ENCODE measurements around the gene TNP1. TPM values are rescaled to one million over a fixed set of nuclear protein-coding genes. Genes with fewer than 3 reads are reported as not detected.

TNP1 gene
- polyA plus RNA-seq, 1 of the 3 experiments (the other 2 are of a cell fraction) = not detected

DNA sequence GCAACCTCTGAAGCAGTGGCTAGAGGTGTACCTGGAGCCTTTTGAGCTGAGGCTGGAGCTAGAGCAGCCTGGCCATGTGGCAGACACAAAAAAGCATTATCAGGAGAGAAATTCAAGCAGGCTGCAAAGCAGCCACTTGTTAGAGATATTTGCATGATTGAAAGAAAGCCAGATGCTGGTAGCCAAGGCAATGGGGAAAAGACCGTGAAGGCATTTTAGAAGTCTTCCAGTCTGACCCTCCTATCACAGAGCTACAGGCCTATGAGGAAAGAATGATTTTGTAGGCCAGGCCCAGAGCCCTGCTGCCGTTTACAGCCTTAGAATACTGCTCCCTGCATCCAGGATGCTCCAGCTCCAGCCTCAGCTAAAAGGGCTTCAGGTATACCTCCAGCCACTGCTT lies 41.4 kb upstream of the TNP1 start:
- no peak overlapping the region for H2AFZ ChIP-seq (ENCODE audit: low read depth)
- no peaks in the 10 kb centered on the region for H4K20me1 ChIP-seq (ENCODE audit: insufficient read depth)
- H3F3A ChIP-seq (replicated peaks; ENCODE audit: insufficient read depth) = no peaks in the 10 kb centered on the region
- no peak overlapping the region for H3K27ac ChIP-seq (ENCODE audit: low read depth in 2 of 2, low read length in 1 of 2)
- no peak overlapping the region for H3K4me3 ChIP-seq (ENCODE audit: low read depth in 2 of 2, low read length in 1 of 2)
- POLR2A ChIA-PET = no interaction called here
- H3K9me2 ChIP-seq = no peaks in the 10 kb centered on the region
- 28% methylated on average over 2 of the region's 2 CpGs for WGBS (ENCODE audit: low lambda C conversion rate)
- H3K79me2 ChIP-seq (ENCODE audit: insufficient read depth) = no peaks in the 10 kb centered on the region
- H3K4me2 ChIP-seq = no peak overlapping the region
- no peaks in the 10 kb centered on the region for H3K27me3 ChIP-seq (ENCODE audit: insufficient read depth)
- no peak for DNase-seq
- H3K4me1 ChIP-seq (ENCODE audit: control insufficient read depth in 1 of 2, insufficient read depth in 2 of 2, low read depth in 1 of 2, low read length in 1 of 2) = no peaks in the 10 kb centered on the region; a peak in 1 of 4 replicates
- H3K9me3 ChIP-seq = no peaks in the 10 kb centered on the region
- TF ChIP-seq, protein P1, sequence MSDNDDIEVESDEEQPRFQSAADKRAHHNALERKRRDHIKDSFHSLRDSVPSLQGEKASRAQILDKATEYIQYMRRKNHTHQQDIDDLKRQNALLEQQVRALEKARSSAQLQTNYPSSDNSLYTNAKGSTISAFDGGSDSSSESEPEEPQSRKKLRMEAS (IDR thresholded peaks at IDR 0.05; ENCODE audit: low read depth) = no peak
- no peak for TF ChIP-seq GATA2 (CRISPR knock-in tag; IDR thresholded peaks at IDR 0.05)
- CTCF ChIA-PET = interaction anchor here (1.3 to 1.8 kb wide), 2 partner anchors 11 to 24 kb away, joined by 3 to 5 read pairs; no protein-coding TSS in a partner anchor
- no peak overlapping the region for H3K9ac ChIP-seq
- no peaks in the 10 kb centered on the region for H3K36me3 ChIP-seq (replicated peaks in 1 of 2; ENCODE audit: control insufficient read depth in 1 of 2, insufficient read depth in 2 of 2, low read length in 1 of 2)

DNA sequence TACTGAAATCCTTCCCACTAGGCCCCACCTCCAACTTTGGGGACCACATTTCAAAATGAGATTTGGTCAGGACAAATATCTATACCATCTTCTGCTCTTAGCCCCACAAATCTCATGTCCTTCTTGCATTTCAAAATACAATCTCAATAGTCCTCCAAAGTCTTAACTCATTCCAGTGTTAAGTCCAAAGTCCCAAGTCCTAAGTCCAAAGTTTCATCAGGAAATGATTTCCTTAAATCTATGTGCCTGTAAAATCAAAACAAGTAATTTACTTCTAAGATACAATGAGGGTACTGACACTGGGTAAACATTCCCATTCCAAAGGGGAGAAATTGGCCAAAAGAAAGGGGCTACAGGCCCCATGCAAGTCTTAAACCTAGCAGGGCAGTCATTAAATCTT lies 40.5 kb upstream of the TNP1 start:
- H3K9me3 ChIP-seq = no peaks in the 10 kb centered on the region
- H3F3A ChIP-seq (replicated peaks; ENCODE audit: insufficient read depth) = no peaks in the 10 kb centered on the region
- no peak overlapping the region for H3K4me2 ChIP-seq
- H2AFZ ChIP-seq (ENCODE audit: low read depth) = no peak overlapping the region
- H3K9me2 ChIP-seq = no peaks in the 10 kb centered on the region
- H3K4me1 ChIP-seq (ENCODE audit: control insufficient read depth in 1 of 2, insufficient read depth in 2 of 2, low read depth in 1 of 2, low read length in 1 of 2) = no peaks in the 10 kb centered on the region; a peak in 1 of 4 replicates
- ChIA-PET POLR2A (no interaction called here), CTCF (interaction anchor here (1.8 kb wide), 1 partner anchor 10 kb away, joined by 5 read pairs; no protein-coding TSS in a partner anchor)
- no peaks in the 10 kb centered on the region for H3K27me3 ChIP-seq (ENCODE audit: insufficient read depth)
- H3K36me3 ChIP-seq (replicated peaks in 1 of 2; ENCODE audit: control insufficient read depth in 1 of 2, insufficient read depth in 2 of 2, low read length in 1 of 2) = no peaks in the 10 kb centered on the region
- DNase-seq = no peak
- no peak overlapping the region for H3K9ac ChIP-seq
- H4K20me1 ChIP-seq (ENCODE audit: insufficient read depth) = no peaks in the 10 kb centered on the region
- no peaks in the 10 kb centered on the region for H3K79me2 ChIP-seq (ENCODE audit: insufficient read depth)
- H3K27ac ChIP-seq (ENCODE audit: low read depth in 2 of 2, low read length in 1 of 2) = no peak overlapping the region
- TF ChIP-seq SMC3 (IDR thresholded peaks at IDR 0.05; ENCODE audit: low read depth, low read length) = no peak
- TF ChIP-seq NRF1 (IDR thresholded peaks at IDR 0.05; ENCODE audit: low read depth, low read length) = no peak
- TF ChIP-seq FOXM1 (IDR thresholded peaks at IDR 0.05; ENCODE audit: low read depth) = no peak
- TF ChIP-seq JUND (IDR thresholded peaks at IDR 0.05) = no peak
- TF ChIP-seq TAF1 (IDR thresholded peaks at IDR 0.05; ENCODE audit: borderline replicate concordance, low read depth, low read length) = no peak
- TF ChIP-seq FOSL2 (IDR thresholded peaks at IDR 0.05; ENCODE audit: borderline replicate concordance, low read depth) = no peak
- TF ChIP-seq SIN3A (IDR thresholded peaks at IDR 0.05; ENCODE audit: borderline replicate concordance, low read depth, low read length) = no peak
- TF ChIP-seq MEF2A (IDR thresholded peaks at IDR 0.05; ENCODE audit: borderline replicate concordance, low read depth) = no peak
- no peak for TF ChIP-seq TCF12 (IDR thresholded peaks at IDR 0.05)
- TF ChIP-seq NFIC (IDR thresholded peaks at IDR 0.05; ENCODE audit: borderline replicate concordance) = no peak
- TF ChIP-seq, protein P2, sequence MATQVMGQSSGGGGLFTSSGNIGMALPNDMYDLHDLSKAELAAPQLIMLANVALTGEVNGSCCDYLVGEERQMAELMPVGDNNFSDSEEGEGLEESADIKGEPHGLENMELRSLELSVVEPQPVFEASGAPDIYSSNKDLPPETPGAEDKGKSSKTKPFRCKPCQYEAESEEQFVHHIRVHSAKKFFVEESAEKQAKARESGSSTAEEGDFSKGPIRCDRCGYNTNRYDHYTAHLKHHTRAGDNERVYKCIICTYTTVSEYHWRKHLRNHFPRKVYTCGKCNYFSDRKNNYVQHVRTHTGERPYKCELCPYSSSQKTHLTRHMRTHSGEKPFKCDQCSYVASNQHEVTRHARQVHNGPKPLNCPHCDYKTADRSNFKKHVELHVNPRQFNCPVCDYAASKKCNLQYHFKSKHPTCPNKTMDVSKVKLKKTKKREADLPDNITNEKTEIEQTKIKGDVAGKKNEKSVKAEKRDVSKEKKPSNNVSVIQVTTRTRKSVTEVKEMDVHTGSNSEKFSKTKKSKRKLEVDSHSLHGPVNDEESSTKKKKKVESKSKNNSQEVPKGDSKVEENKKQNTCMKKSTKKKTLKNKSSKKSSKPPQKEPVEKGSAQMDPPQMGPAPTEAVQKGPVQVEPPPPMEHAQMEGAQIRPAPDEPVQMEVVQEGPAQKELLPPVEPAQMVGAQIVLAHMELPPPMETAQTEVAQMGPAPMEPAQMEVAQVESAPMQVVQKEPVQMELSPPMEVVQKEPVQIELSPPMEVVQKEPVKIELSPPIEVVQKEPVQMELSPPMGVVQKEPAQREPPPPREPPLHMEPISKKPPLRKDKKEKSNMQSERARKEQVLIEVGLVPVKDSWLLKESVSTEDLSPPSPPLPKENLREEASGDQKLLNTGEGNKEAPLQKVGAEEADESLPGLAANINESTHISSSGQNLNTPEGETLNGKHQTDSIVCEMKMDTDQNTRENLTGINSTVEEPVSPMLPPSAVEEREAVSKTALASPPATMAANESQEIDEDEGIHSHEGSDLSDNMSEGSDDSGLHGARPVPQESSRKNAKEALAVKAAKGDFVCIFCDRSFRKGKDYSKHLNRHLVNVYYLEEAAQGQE (IDR thresholded peaks at IDR 0.05; ENCODE audit: low read depth, low read length) = no peak
- TF ChIP-seq, protein P1 (IDR thresholded peaks at IDR 0.05; ENCODE audit: low read depth) = no peak
- TF ChIP-seq, protein P3, sequence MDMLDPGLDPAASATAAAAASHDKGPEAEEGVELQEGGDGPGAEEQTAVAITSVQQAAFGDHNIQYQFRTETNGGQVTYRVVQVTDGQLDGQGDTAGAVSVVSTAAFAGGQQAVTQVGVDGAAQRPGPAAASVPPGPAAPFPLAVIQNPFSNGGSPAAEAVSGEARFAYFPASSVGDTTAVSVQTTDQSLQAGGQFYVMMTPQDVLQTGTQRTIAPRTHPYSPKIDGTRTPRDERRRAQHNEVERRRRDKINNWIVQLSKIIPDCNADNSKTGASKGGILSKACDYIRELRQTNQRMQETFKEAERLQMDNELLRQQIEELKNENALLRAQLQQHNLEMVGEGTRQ (IDR thresholded peaks at IDR 0.05; ENCODE audit: borderline replicate concordance, low read depth, low read length) = no peak
- no peak for TF ChIP-seq GATA2 (CRISPR knock-in tag; IDR thresholded peaks at IDR 0.05)
- H3K4me3 ChIP-seq (ENCODE audit: low read depth in 2 of 2, low read length in 1 of 2) = no peak overlapping the region

Data from SK-N-SH (cell line).